Activated T-cell treated with anti-CD3 and anti-CD28 coated beads for 24 hours (primary cell): ENCODE data around the gene CTRB1.
"Not testable (repeated sequence)": the region's sequence is repeated elsewhere in the genome, so short reads cannot be mapped to it uniquely, and the experiment has no call there.

Experiments
- DNase-seq: peaks from one replicate; pipeline ENCODE4 v3.0.0-alpha.2; 2020; ENCODE audit warnings: low read depth

Gene CTRB1

DNA sequence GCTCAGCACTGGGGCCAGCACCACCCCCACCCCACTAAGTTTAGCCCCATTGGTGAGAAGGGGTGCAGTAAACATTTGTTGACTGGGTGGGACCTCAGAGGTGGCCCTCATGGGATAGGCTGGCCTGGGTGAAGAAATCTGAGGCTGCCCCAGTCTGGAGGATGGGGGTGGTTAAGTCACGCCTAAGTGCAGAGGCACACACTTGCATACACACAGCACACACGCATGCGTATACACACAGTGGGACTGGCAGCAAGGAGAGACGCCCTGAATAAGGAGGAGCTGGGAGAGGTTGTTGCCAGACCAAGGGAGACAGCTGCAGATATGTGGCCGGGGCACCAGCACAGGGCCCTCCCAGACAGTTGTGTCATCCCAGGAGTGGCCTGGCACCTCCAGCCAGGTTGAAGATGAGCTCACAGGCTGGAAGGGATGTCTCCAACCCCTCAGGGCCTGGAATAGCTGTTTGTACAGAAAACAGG lies 35.6 kb downstream of the CTRB1 start:
- DNase-seq: no peak

DNA sequence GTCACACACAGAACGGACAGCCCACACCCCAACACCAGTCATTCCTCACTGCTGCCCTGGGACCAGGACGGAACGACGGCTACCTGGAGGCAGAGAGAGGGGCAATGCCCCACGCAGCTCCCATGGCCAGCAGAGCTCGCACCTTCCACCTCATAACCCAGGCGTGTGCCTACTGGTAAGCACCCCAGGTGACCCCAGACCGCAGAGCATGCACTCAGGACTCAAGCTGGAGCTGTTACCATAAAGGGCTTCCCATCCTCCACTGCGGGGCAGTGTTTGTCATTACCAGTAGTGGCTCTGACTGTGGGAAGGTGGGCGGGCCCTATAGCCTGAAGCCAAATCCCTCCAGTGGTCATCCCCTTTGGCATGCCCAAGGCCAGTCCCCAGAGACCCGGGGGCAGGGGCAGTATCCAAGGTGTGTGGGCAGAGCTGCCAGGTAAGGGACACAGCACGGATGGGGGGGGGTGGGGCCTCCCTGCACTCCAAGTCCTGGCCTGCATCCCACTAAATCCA lies 37.3 kb downstream of the CTRB1 start:
- no peak for DNase-seq

DNA sequence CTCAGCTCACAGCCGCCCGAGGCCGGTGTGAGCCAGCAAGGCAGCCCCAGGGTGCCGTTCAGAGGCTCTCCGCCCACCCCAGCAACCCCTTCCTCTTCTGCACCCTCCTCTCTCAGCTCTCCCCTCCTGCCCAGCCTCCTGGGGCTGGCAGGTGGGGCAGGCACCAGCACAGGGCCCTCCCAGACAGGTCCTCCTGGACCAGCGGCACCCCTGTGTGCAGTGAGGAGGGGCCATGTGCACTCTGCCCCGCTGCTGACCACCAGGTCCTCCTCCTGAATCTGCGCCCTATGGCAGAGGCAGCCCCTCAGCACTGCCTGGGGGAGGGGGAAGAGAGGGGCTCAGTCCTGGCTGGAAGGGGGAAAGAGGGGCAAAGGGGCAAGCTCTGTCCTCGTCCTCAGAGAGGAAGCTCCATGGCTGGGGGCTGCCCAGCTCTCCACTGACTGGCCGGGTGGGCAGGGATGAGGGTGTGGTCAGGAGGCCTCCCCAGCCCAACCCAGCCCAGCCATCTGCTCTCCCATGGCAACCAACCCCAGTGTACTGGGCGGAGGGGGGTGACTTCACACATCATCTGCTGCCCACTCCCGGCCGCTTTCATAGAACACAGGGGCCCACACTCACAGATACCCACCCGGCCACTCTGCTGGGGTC lies 38.0 kb downstream of the CTRB1 start:
- no peak for DNase-seq

DNA sequence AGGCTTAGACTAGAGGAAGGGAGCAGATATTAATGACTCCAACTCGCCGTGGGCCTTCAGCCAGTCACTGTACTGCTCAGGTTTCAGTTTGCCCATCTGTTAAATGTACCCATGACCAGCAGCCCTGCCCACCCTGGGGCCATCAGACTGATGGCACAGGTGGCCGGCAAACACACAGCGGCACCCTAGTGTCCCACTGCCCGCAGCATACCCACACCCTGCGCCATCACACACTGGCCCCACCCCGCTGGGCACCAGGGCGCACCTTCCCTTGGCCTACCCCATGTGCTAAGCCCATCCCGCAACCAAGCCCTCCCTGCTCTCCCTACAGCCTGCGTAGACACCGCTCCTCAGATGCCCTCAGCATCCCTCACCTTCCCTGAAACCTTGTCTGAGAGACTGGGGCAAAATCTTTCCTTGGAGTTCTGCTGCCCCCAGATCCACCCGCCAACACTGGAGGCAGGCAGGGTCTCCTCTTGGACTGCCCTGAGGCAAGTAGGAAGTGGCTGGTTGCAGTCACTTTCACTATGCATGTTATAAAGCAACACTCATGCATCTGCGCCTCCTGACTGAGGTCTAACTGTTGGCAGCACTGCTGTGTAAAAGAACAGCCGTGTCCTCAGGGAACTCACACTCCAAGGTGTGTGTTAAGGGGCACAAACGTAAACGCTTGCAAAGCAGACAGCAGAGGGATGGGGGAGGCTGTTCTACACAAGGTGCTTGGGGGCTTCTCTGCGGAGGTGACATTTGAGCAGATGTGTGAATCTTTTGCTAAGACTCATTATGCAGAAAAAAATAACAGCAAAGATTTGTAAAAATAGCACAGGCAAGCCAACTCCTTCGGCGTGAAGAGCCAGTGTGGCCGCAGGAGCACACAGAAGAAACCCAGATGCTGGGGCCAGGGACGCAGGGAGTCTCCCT lies 39.4 kb downstream of the CTRB1 start:
- DNase-seq: no peak

DNA sequence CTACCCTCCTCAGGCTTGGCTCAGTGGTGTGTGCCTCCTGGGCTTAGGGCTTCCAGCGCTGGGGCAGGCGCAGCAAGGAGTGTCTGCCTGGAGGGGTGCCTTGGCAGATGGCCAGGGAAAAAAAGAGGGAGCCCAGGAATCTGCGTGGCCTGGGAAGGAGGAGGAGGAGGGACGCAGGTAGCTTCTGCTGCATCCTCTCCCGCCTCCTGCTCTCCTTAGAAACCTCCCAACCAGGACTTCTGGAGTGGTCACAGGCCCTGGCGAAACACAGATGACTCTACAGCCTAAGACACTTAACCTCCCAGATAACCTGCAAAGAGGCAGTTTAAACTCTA lies 40.0 kb downstream of the CTRB1 start:
- no peak for DNase-seq

DNA sequence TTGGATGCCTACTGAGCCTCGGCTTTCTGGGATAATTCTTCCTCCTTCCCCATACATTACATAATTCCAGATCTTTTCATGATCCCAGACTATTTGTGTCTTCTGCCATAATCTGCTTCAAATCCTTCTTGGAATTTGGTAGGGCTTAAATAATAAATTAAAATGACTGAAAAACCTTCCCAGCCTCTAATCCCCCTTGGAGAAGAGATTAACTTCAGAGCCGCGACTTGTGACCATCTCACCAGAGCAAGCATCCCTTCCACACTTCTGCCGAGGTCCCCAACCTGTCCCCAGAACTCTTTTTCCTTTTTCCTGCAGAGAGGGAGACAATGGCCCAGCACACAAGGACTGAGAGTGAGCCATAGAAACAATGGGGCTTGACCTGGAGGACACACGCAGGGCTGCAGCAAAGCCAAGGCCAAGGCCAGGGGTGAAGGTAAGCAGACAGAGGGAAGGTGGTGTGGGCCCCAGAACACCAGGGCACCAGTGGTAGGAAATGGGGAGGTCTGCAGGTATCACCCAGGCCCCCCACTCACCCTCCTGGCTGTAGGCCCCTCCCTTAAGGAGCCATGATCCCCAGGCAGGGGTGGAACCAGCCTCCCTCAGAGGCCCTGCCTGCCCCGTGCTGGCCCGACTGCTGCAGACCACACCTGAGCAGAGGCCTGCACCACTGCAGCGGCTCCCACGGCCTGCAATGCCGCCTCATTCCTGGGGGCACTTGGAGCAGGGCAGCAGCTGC lies 42.2 kb downstream of the CTRB1 start:
- no peak for DNase-seq

DNA sequence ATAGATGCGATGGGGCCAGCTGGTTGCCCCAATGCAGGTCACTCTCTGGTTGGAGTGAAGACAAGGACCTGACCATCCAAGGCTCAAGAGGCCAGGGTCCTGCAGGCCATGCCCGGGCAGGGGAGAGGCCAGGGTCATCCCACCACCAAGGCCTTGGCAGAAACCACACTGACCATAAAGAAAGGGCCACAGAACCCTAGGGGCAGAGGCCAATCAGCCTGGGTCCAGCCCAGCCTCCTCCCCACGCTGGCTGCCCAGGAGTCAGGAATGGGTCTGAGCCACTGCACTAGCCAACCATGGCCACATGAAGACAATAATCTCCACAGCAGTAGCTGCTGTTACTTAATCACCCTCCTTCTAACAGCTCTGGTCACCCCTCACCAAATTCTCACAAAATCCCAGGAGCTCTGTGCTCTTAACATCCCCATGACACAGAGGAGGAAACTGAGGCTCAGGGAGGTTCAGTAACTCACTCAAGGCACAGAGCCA lies 42.8 kb downstream of the CTRB1 start:
- DNase-seq: no peak

DNA sequence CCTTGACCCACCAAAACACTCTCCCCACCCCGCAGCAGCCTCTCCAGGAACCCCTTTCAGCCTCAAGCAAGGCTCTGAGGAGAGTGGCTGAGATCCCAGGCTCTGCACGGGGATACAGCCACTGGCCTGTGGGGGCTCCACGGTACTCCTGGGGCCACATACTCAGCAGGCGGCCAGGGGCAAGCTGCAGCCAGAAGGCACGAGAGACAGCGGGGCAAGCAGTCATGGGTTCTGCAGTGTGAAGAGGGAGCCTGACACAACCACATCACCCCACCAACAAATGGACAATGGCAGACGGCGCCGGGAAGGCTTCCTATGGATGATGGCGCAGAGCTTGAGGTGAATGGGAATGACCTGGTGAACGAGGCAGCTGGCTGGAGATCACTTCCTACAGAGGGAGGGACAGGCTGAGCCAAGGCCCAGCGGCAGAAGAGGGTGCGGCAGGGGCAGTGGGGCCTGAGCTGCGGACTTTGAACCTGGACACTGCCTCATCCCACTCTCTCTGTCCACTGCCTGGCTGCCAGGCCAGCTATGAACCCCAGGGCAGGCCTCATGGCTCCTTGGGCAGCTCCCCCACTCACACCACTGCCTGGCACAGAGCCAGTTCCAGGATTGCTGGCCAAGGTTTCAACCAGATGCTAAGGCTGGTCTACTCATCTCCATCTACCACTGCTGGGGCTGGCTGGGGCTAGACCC lies 43.5 kb downstream of the CTRB1 start:
- no peak for DNase-seq

DNA sequence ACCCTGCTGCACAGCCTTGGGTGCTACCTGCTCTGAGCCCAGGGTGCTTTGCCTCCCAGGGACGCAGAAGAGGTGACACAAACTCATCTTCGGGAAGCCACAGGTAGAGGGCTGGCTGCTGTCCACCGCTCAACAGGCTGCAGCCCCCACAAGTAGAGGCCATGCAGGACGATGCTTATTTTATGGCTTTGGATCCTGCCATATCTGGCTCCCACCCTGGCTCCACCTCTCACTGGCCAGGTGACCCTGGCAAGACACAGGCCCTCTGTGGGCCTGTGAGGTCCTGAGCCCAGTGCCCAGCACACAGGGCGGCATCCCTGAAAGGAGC lies 44.0 kb downstream of the CTRB1 start:
- no peak for DNase-seq

DNA sequence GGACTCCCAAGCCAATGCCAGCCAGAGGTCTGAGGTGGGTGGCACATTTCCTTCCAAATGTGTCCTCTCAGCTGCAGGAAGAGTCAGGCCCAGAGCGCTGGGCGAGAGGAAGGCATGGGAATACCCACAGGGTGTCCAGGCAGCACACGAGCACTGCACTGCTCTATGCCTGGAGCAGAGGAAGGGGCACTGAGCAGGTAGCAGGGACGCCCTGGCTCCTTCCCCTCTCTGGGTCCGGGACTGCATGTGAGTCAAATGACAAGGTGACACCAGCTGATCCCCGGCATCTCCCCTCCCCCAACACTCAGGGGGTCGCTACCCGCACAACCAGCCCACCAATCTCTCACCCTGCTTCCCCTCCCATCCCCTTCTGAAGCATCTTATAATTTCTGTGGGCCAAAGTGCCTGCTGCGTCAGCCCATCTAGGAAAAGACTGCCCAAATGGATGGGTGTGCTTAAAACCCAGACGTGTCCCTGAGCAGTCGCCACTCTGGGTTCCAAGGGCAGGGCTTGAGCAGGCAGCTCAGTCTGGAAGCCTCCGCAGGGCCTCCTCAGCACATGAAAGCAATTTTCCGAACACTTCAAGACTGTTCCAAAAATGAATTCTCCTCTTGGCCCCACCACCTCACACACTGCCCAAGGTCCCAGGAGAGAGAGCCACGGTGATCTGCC lies 44.6 kb downstream of the CTRB1 start:
- DNase-seq: no peak

DNA sequence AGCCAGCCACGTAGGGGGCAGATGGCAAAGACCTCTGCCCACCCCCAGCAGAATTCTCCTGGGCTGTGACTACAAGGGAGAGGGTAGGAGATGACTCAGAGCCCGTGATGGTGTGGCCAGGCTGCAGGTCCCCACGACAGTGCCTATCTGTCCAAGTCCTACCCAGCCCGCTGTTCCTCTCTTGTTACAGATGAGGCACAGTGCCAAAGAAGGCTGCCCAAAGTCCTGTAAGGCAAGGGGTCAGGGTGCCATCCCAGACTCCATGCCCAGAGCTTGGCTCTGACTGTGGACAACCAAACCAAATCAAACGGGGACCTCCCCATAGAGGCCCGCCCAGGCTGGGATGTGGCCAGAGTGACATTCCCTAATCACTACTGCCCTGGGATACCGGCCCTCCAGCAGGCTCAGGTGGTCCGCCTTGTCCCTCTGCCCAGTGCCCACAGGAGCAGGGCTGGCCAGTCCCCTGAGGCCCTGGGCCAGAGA lies 45.2 kb downstream of the CTRB1 start:
- DNase-seq: no peak

DNA sequence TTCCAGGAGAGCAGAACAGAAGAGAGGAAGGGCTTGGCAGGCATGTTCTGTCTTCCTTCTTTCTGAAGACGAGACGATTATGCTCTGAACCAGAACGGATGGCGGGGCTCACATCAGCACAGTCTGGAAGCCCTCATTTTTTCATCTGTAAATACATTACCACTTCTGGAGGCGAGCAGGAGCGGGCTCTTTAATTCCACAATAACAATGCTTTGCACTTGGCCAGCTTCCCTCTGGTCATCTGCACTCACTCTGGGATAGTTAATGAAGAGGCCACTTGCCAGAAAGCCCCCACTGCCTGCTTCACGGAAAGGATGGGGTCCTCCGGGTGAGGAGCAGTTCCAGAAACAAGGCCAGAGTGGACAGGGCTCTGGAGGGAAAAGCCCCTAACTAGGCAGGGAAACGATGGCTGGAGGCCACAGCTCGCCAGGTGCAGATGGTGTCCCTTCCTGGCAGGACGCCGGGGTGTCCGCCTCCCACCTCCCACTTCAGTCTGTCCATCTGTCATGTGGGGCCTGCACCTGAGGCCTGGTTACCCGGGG lies 45.7 kb downstream of the CTRB1 start:
- DNase-seq: no peak

DNA sequence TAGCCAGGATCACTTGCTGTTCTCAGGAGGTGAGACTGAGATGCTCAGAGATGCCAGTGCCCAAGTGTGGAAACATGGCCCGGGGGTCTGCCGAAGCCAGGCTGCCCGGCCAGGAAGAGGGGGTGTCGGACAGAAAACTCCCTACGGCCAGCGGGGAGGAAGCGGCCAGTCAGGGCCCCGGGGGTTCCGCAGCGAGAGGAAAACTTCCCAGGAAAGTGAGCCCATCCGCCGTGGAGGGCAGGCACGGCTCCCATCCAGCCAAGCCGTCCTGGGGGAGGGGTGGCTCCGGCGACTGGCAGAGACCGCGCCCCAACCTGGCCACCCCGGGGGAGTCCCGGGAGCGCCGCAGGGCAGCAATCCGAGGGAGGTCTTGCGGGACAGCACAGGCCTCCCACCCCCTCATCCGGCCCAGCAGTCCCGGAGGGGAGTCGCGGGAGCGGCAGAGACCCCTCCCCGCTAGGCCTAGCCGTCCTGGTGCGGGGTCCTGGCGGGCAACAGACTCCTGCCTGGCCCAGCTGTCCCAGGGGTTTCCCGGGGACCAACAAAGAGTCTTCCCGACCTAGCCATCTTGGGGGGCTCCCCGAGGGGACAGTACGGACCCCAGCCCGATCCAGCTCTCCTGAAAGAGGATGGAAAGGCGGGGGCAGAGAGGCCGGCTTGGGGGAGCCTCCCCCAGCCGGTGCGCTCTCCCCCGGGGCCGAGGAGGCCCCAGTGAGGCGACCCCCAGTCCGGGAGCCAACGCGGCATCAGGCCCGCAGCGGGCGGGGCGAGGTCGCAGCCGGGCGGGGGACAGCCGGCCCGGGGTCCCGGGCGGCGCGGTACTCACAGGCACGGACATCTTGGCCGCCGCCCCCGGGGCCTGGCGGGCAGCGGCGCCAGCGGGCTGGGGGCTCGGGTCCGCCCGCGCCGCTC lies 46.5 kb downstream of the CTRB1 start:
- DNase-seq: no peak

DNA sequence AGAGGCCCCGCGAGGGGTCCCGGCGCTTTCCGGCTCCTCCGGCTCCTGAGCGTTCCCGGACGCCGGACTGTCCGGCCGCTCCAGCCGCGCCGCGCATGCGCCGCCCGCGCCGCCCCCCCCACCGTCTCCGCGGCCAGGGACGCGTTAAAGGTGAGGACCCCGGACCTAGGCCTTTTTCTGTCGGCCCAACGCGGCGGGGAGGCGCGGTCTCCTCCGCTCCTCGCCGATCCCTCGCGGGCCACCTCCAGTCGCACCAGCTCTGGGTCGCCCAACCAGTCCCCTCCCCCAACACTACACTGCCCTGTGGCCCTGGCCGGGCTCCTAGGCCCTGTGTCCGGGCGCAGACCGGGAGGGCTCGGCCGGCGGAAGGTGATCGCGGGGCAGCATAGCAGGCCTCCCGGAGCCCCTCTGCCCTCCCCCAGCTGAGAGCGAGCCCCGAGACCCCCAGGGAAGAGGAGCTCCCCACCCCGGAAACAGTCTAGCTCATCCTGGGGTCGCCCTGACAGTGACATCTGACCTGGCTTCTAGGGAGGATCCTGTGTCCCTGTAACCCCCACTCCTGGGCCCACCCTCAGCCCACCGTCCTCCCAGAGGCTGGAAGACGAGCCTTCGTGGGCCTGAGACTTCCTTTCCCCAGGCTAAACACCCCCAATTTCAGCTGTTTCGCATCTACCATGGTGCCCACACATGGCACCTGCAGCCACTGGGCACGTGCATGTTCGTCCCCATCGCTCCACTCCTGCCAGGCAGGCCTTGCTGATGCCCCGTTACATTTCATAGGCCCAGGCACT lies 47.3 kb downstream of the CTRB1 start:
- DNase-seq: no peak

DNA sequence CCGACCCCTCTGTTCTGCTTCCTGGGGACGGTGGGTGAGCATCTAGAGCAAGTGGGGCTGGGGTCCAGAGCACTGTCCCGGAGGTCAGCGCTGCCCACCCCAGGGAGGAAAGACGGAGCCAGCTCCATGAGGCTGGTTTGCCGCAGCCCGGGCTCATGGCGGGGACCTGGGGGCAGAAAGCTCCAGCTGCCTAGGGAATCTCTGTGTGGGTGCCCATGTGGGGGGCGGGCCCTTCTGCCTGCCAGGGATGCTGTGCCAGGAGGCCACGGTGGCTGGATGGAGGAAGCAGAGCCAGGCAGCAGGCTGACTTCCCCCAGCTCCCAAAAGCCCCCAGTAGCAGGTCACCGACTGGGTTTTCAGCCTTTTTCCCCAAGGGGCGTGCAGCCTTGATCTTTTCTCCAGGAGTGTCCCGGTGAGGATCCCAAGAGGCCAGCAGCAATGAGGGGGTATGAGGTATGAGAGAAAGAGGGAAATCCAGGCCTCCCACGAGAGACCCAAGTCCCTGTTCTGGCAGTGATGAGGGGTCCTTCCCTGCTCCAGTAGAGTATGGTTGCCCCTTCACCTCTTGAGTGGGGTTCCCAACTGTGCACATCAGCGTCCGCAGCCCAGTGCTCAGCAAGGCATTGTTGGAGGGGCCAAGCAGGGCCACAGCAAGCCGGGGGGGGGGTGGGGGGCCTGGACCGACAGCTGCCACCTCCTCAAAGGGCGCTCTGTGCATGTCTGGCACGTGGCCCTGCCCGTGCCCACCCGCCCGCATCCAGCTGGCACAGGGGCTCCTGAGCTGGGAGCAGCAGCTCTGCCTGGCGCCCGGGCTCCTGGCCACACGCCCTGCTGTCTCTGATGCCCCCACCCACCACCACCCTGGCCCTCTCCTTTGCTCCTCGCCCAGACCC lies 48.2 kb downstream of the CTRB1 start:
- no peak for DNase-seq

DNA sequence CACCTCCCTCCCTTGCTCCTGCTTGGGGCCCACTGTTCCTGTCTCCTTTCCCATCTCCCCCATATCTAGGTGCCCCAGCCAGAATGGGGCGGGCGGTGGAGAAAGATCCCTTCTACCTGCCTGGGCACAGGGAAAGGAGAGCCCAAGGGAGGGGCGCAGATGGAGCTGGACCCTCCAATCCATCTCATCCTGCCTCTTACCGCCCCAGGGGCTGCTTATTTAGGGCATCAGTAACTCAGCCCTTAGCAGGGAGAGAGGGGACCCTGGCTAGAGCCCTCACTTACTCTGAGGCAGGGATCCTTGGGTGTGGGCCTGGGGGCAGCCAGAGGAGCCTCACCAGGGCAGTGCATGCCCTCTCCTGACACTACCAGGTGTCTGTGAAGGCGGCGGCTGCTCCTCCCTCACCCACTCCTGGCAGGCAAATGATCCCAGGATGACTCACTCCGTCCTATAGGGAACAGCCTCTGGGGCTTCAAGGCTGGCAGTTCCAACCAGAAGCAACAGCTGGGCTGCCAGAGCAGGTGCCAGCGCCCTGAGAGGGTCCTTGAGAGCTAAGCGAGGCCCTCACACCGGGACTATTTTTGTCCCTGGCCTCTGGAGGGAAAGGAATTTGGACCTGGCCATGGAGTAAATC lies 49.0 kb downstream of the CTRB1 start:
- no peak for DNase-seq

DNA sequence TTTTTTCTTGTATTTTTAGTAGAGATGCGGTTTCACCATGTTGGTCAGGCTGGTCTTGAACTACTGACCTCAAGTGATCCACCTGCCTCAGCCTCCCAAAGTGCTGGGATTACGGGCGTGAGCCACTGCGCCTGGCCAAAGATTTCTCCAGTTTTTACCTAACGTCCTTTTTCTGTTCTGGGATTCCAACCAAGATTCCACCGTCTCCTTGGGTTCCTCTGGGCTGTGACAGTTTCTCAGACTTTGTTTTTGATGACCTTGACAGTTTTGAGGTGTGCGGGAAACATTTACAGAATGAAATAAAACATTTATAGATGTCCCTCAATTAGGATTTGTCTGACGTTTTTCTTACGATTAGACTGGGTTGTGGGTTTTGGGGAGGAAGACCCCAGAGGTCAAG lies 50.6 kb downstream of the CTRB1 start:
- not testable (repeated sequence) for DNase-seq
